HUDEP-2 (cell line): ENCODE data around the gene FCRL5.
"Not testable (repeated sequence)": the region's sequence is repeated elsewhere in the genome, so short reads cannot be mapped to it uniquely, and the experiment has no call there.

Experiments
- DNase-seq, 76 experiments: peaks; one replicate each; lab custom pipeline; 2025; ENCODE audit not compliant: unreplicated experiment in 76 of 76; lab: John Stamatoyannopoulos, UW

FCRL5 gene

DNA sequence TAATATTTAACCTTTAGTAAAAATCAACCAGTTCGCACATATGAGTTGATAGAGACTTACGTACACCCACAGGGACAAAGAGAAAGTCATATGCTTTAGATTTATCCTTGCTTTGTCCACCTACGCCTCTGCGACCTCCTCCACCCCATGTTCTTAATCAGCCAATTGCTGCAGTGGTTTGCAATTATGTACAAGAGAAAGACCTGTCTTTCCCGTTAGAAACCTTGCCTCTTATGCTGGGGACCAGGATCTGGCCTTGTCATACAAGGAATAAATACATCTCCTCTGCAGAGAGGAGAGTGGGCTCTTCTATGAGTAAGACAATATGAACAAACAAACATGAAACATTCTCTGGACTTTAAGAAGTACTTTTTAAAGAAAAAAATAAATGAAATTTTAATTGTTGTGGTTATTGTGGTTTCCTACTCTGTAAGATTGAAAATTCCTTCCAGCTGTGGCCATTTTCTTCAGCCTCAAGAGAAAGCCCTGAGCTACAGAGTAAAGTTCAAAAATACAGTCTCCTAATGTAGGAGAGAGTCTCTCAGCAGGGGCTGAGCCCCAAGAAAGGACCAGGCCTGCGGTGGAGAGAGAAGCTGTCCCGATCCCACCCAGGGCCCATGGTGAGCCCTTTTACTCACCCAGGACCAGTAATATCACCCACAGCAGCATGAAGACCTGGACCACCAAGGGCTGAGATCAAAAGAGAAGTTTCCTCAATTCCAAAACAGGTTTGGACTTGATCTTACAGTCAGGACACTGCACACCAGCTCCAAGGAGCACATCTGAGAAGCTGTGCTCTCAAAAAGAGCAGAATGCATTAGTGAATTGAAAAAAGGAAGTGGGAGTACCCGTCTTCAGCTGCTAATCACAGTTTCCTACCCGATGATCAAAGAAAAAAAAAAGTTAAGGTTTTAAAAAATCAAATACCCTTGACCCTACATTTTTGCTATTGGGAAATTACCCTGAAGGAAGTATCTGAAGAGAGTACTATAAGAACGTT is at the start of gene FCRL5:
FCRL5 (minus strand) TSS at position 822 of the 1,000 bp plus-strand sequence; CDS start at position 669, 153 bp downstream.
- DNase-seq, result no peak

DNA sequence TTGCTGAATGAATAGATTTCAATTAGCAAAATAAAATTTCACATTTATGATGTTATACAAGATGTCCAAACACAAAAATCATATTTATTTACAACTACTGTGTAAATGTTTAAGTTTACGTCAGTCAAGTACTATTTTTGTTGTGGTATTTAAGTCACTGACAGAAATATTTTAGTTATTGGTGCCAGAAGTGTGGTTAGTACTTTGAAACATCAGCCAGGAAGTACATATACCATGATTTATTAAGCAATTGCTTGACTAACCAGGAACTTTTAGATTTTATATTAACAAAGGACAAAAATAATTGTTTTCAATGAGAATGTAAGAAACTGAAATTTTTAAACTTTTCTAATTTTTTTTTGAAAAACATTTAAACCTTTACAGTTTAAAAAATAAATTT is 47.9 kb upstream of the FCRL5 start:
- DNase-seq, result no peak

- no peak for DNase-seq
Measured at GRCh38 chr1:157597959-157598667, 45.8 kb upstream of the FCRL5 start, which contains the start of gene FCRL4. Gene FCRL4, minus strand, starts transcription at chr1:157598085. Its CDS starts 141 bp downstream, at chr1:157597944.

DNA sequence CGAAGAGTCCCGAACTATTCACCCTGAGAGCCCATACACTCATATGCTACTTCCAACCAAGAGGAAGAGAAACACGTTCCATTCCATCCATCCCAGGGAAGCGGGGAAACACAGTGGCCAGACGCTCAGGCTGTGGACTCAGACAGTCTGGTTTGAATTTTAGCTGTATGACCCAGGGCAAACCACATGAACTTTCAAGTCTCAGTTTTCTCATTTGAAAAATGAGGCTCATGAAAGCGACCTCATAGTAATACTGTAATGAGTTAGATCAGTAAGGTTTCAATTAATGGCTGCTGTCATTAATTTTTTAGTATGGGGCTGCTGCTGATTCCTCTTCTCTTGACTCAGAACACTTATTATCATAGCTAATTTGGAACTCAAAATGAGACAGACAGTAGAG is 44.1 kb upstream of the FCRL5 start:
- DNase-seq, result no peak

GRCh38 chr1:157595356-157595755 is 43.0 kb upstream of the FCRL5 start:
- peak in 1 of 76 experiments; percentile 0 for DNase-seq

DNA sequence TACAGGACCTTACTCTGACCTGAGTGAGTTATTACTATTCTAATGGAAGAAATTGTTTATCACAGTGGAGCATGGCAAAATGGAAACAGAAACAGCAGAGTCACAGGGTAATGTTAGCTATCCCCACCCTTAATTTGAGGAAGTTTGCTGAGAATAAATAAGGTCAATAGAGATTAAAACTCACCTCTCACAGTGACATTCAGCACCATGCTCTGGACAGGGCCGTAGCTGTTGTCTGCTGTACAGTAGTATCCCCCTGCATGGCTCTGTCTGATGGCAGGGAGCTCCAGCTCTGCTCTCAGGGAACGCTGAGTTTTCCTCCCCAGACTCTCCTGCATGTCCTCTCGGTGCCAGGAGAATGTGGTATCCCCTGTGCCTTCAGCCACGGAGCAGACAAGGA is 33.7 kb upstream of the FCRL5 start:
- no peak for DNase-seq

DNA sequence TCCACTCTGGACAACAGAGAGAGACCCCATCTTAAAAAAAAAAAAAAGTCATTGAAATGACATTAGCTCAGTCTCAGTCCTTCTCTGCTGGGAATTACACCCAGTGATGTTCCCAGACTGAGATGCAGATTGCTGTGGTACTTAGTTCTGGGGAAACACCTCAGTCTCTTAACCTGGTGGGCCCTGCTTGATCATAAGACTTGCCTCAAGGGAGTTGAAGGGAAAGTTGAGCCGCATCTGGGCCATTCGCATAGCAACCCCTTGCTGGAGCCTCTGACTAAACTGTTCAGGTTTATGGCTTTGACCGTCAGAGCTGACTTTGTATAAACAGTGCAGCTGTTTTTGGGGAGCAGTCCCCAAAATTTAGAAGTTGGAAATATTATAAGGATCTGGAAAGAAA is 32.2 kb upstream of the FCRL5 start:
- no peak for DNase-seq

- no peak for DNase-seq
Measured at GRCh38 chr1:157580828-157581210, 28.5 kb upstream of the FCRL5 start.

- DNase-seq, result peak in 19 of 76 experiments; percentile 5 to 55 (median 16)
Measured at GRCh38 chr1:157580179-157580827, 28.0 kb upstream of the FCRL5 start.

GRCh38 chr1:157577420-157577819 is 25.1 kb upstream of the FCRL5 start:
- DNase-seq, result no peak

DNA sequence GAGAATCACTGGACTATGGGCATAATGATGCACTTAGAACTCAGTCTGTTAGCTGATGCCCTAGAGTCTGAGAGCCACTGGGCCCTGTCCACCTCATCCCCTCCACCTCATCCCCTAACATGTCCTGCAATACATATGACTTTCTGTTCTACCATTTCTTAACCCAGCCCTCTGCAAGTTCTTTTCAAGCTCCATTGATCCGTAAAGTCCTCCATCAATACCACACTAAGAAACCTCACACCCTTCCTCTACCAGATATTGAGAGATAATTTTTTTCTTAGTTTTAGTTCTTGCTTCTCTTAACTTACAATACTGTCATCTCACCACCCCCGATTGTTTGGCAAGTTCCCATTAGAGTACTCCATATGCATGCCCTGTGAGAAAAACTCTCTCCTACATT is 23.4 kb upstream of the FCRL5 start:
- no peak for DNase-seq

GRCh38 chr1:157574836-157575235 is 22.5 kb upstream of the FCRL5 start:
- no peak for DNase-seq

DNA sequence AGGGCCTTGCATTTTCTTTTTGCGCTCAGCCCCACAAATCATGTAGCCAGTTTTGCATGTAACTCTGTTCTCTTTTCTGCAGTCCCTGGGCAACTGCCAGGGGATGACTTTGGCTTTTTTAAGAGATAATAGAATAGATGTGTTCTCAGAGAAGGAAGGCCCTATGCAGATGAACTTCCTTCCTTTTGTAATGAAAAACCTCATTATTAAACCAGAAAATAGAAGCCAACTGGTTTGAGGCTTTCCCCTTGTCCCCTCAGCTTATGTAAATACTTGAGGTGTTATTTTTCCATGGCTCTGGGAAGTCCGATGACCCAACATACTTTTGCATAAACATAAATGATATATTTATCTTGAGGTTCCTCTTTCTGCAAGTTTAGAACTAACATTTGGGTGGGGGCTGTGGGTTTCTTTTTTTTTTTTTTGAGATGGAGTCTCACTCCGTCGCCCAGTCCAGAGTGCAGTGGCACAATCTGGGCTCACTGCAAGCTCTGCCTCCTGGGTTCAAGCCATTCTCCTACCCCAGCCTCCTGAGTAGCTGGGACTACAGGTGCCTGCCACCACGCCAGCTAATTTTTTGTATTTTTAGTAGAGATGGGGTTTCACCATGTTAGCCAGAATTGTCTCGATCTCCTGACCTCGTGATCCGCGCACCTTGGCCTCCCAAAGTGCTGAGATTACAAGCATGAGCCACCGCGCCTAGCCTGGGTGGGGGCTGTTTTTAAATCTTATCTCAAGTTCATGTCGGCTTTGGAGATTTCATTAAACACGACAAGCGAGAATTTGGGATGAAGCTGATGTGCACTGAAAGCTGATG is 14.4 kb upstream of the FCRL5 start:
- DNase-seq, result peak in 1 of 76 experiments; percentile 2

DNA sequence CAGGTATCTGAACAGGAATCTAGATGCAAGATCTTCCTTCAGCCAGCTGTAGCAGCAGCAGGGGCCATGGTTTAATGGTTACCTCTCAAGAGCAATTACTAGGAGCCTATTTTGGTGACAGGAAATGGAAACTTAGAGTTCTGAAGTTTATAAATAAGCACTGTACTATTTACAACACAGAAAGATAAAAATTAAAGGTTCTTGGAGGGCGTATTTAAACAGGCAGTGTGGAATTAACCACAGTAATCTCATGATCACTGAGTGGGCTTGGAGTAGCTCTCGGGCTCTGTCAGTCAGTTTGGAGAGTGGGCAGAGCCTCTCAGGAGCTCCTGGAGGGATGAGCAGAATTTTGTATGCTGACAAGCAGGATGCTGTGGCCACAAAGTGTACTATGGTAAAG is 10.2 kb upstream of the FCRL5 start:
- no peak for DNase-seq

DNA sequence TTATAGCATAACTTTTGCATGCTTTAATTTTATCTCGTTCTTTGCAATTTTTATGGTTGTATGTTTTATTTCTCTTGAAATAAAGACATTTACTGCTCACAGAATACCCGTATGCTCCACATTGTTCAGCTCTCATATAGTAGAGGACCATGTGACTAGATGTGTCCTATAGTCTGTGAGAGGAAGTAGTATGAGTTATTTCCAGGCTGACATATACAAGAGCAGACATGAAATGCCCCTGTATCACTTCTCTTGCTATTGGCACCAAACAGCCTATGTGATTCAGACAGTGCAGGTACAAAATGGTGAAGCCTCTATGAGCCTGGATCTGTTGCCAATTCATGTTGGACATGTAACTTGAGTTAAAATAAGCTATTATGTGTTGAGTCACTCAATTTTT is 5.8 kb upstream of the FCRL5 start:
- DNase-seq, result no peak

DNA sequence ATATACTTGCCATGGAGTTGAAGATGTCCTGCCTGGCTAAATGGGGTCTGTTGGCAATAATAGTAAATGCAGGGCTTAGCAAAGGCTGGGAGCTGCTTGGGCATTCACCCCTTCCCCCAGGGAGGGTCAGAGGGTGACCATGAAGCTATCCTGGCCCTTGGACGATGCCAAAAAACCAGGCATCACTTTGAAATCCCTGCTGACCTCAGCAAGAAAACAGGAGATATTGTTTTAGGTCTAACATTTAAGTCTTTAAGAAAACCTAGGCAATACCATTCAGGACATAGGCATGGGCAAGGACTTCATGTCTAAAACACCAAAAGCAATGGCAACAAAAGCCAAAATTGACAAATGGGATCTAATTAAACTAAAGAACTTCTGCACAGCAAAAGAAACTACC is 4.2 kb downstream of the FCRL5 start:
- DNase-seq, result not testable (repeated sequence)

DNA sequence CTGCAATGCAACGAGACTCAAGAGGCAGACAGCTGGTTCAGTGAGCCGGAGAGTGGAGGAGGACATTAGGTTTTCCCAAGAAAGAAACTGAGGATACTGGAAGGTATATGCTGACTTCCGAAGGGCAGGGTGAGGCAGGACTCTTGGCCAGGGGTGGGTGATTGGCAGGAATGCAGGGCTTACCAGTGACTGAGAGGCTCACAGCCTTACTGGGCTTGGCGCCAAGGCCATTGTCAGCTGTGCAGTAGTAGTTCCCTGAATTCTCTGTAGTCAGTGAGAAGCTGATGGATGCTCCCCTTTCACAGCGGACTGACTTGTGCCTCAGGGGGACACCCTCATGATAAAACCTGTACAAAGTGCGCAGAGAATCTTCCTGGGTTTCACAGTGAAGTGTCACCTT is 9.6 kb downstream of the FCRL5 start:
- DNase-seq, result peak in 4 of 76 experiments; percentile 1 to 5 (median 2)

DNA sequence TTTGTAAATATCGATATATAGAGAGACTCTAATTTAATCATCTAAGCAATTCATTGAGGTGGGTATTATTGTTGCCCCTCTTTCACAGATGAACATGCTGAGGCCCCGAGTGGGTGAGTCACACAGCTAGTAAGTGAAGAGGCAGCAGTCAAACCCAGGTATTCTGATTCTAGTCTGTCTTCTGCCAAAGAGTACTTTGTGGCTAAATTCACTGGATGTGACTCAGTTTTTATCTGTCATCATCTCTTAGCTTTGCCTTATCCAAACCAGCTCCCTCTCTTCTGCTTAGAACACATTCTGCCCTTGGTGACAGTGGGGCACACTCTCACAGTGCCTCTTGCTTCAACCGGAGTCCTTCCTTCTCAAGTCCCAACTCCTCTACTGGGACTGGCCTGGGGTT is 11.5 kb downstream of the FCRL5 start:
- DNase-seq, result peak in 1 of 76 experiments; percentile 1

DNA sequence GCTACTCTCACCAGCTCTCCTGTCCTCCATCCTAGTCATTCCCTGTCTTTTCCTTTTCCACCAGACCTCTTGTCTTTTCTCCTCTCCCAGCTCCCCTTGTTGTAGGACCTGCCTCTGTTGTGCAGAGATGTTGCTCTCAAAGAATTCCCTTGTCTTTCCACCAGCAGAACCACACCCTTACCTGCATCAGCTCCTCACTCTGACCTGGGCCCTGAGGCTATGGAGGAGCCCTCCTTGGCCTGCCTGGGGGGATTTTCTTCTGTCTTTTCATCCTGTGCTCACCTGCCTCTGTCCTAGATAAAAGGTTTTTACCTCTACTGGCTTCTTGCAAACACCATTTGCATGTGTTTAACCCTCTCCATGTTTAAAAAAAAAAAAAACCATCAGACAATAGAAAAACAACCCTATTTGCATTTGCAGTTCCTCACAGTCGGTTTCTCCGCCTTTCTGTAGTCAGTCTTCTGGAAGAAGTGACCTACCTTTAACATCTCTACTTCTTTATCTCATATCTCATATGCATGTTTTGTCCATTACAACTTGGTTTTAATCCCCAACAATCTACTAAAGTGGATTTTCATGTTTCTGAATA is 12.1 kb downstream of the FCRL5 start:
- no peak for DNase-seq

- no peak for DNase-seq
Measured at GRCh38 chr1:157539568-157539967, 12.7 kb downstream of the FCRL5 start.
